HG02852 (cell line): Measurements from ENCODE around the gene FAAP20.

Source experiments
- ATAC-seq: cut with Tn5 transposase; IDR thresholded peaks from one replicate; pipeline ENCODE4 v1.9.1; 2021; ENCODE audit warnings: mild to moderate bottlenecking, moderate library complexity; ENCODE audit not compliant: unreplicated experiment

The FAAP20 gene

DNA sequence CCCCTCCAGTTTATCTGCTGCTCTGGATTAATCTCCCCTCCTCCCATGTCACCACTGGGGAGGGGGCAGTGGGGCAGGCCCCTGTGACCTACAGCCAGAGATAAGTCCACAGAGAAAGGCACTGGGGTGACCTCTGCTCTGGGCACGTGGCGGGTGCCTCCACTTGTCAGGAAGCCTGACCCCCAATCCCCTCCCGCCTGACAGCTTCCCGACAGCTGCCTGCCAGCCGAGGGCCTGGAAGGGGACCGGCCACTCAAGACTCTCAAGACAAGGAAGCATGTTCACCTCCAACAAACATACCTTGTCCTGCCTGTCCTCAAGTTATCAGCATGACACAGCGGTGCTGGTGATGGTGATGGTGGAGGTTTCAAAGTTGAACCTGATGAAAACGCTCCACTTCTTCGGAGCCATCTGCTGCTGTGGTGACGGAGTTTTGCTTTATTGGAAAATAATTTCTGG lies 3.2 kb upstream of the FAAP20 start:
- ATAC-seq, result no peak

DNA sequence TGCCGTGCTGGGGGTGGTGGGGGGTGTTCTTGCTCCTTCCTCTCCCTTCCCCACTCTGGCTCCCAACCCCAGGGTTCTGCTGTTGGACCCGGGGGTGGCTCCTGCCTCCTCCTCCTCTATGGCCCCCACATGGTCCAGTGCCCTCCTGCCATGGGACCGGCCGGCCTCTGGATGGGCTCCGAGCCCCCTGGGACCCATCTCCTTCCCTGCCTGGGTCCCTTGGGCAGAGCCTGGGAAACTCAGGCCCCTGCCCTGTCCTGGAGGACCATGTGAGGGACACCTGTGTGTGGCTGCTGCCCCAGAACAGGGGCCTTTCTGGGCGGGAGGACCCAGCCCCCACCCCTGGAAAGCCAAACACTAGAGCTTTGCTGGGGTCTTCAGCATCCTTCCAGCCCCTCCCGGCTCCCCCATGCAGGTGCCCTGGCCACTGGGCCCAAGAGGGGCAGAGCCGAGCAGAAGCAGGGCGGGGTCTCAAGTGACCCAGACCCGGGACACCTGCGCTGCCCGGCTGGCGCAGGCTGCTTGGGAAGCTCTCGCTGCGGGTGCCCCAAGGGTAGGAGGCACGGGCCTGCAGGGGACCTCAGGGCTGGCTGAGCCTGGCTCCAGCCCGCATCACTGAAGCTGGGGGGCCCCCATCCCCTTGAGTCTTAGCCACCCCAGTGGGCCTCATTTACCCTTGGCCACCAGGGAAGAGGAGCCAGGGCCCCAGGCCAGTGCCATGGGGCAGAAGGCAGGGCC lies 2.5 kb upstream of the FAAP20 start:
- no peak for ATAC-seq

DNA sequence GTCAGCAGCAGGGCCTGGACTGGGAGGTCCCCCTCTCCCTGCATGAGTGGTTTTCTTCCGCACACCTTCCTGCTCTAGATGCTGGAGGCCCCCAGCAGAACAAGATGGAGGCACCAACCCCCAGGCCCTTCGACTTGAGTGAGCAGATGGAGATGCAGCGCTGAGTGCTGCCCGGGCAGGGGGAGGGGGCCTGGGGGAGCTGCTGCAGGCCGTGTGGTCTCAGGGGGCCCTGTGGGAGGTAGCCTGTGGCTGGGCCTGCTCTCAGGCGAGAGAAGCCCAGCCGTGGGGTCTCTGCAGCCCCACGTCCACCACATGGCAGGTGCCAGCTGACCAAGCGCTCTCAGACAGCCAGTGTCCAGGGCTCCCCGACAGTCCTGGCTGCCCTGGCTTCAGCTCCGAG lies 1.2 kb upstream of the FAAP20 start:
- no peak for ATAC-seq

DNA sequence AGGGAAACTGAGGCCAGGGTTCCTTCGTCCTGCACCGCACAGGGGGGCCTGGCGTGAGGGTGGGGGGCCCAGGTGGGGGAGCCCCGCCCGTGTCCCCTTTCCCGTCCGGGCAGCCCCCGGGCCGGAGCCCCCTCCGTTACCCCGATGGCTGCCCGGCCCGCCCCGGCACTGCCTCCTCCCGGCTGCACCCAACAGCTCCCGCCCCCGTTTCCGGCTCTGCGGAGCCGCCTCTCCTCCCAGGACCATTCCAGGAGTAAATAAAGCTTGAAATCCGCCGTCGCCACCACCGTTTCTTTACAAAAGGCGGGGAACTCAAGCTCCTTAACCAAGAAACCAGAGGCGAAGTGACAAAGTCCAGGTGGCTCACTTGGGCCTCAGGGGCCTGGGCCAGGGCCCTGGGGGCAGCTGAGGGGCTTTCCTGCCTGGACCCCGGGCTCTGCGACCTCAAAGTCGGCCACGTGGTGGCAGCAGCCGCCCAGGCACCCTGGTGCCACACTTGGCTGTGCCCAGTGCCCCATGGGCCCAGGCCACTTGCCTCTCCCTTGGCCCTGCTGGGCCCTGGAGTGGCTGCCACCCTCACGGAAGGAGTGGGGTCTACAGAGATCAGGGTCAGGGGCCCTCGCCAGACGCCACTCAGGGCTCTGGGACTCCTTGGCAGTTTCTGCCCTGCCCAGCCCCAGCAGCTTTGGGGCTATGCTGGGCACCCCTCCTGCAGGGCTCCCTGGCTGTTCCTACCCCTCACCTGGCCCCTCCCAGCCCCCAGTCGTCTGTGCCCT lies 514 bp upstream of the FAAP20 start:
- ATAC-seq, result peak; percentile 65

DNA sequence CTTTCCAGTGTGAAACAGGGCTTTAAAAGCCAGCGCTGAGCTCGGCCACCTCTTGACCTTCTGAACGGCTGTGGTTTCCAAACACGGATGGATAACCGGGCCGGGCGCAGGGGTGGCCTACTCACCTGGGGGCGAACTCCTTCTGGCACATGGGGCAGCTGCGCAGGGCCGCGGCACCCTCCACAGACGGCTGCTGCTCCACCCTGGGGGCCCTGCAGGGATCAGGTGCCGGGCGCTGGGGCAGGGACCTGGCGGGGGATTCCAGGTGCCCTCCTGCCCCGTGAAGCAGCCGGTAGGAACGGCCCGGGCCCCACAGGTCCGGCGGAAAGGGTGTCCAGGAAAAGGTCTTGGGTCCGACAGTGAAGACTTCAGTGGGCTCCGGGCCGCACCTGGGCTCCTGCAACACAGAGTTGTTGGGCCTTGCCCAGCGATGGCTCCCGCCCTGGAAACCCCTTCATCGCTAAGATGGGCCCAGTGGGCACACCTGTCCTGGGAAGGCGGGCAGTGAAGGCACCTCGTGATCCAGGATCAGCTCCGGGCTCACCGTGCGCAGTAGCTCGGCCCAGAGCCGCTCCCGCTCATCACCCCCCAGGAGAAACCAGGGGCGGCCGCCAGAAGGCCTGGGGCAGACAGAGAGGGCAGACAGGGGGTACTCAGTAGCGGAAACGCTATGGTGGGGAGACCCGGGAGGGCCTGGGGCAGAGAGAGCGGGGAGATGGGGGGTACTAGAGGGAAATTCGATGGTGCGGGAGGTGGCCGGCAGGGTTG lies 874 bp downstream of the FAAP20 start:
- ATAC-seq, result no peak

DNA sequence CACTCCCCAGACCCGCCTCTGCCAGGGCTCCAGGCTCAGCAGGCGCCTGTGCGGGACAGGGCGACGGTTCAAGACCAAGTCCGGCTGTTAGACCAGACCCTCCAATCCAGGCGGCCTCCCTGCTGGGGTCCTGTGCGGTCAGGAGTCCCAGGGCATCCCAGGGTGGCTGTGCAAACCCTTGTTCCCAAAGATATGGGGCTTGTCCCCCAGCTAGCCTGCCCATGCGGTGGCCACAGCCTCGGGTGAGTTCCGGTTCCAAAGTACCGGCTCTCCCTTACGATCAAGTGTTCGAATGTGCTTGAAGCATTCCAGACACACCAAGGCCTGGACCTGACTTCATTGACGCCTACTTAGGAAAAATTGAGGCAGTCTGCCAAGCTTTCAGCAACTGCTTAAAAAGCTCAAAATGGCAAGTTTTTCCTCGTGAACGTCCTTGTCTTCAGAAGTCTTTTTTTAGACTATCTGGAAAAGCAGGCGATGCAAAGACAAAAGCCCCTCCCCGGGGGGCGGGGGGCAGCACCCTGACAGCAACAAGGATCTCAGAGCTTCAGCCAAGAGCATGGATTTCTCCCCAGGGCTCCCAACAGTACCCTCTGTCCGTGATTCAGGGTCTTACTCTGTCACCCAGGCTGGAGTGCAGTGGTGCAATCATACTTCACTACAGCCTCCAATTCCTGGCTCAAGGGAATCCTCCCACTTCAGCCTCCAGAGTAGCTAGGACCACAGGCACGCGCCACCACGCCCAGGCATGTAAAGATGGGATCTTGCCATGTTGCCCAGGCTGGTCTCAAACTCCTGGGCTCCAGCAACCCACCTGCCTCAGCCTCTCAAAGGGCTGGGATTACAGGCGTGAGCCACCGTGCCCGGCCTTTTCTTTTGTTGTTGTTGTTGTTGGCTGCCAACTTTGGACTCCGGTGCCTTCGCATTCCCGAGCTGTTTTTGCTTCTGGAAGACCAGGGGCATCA lies 2.3 kb downstream of the FAAP20 start:
- ATAC-seq, result no peak

DNA sequence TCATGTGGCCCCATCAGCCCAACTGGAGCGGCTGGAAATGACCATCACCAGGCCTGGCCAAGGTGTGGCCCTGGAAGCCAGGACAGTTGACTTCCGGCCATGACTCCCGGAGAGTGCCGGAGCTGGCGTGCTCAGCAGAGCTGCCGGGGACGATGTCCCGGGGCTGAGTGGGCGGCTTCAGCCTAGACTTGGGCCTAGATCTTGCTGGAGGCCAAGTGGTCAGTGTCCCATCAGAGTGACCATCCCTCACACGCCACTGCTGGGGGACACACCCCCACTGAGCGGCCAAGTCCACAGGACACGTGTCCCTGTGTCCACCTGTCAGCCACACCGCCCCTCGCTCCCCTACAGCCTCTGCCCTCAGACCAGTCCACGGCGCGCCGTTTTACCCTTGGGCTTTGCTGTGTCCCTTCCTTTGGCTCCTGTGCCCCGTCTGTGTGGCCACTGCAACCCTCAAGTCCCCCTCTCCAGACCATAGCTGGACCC lies 4.0 kb downstream of the FAAP20 start:
- ATAC-seq, result no peak

DNA sequence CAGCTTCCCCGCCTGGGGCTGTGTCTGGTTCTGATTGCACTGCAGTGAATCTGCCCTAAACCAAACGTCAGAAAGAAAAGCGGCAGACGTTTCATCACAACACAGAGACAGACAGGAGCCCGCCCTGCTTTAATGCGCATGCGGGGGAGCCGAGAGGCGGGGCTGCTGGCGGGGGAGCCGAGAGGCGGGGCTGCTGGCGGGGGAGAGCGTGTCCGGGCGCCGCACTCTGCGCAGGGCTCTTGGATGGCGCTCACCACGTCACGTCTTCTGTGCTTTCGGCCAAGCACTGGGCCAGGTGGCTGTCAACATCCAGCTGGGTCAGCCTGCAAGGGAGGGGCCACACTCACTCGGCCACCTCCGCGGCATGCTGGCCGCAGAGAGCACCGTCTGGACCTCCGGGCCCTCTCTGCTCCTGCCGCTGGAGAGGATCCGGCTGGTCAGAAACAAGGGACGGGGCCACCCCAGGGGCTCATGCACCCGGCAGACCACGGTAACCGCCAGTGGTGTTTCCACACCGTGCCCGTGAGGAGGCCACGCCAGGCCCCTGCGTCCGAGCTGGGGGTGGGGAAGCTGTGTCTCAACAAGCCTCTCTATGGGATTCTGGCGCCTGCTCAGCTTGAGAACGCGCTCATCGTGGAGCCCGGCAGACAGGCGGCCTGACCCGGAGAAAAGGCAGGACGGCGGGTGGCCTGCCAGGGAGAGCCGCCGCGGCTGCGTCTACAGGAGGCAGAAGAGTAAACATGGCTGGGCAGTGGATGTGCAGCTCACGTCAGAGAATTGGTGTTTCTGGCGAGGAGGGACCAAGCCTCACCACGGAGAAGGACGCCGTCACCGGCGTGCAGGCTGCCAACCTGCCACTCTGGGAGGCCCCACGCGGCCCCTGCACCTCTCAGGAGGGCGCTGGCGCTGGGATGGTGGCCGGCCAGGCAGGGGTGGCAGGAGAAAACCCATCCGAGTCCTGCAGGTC lies 4.8 kb downstream of the FAAP20 start:
- ATAC-seq, result peak; percentile 66

DNA sequence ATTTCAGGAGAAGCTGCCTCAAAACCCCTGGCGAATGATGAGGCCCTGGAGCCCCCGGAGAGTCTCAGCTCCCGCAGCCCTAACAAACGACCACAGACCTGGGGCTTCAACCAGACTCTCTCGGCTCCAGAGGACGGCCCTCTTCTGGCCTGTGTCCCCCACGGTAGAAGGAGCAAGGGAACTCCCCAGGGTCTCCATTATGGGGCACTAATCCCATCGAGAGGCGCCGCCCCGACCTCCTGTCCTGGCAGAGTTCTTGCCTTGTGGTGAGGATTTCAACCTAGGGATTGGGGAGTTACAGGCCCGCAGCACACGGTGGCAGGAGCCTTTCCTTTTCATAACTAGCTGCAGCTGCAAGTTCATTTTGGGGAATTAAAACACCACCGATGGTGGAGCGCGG lies 6.2 kb downstream of the FAAP20 start:
- ATAC-seq, result no peak

DNA sequence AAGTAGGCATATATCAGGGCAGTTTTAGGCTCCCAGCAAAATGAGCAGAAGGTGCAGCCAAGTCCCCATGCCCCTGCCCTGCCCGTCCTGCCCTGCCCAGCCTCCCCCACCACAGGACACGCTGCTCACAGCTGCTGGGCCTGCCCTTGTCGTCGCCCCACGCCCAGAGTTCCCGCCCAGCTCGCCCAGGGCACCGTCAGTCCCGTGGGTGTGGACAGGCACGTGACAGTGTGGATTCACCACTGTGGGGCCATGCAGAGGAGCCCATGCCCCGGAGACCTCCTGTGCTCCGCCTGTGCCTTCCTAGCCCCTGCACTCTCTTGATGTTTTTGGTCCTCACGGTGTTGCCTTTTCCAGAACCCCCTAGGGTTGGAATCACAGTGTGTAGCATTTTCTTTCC lies 7.0 kb downstream of the FAAP20 start:
- no peak for ATAC-seq

DNA sequence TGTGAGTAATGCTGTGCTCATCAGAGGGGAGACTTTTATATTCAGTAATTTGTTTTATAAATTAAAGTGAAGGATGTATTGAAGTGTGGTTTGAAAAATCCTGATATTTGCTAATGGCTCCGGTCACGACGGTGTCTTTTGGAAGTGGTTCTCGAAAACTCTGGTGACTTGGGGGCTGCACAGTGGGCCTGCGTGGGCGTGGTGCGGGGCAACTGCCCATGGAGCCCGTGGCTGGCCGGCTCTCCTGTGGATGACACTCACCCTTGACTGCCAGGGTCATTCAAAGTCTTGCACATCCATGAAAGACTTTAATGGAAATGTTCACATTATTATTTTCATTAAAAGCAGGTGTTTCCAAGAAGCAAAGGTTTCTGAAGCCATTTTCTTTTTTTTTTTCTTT lies 7.7 kb downstream of the FAAP20 start:
- ATAC-seq, result no peak

DNA sequence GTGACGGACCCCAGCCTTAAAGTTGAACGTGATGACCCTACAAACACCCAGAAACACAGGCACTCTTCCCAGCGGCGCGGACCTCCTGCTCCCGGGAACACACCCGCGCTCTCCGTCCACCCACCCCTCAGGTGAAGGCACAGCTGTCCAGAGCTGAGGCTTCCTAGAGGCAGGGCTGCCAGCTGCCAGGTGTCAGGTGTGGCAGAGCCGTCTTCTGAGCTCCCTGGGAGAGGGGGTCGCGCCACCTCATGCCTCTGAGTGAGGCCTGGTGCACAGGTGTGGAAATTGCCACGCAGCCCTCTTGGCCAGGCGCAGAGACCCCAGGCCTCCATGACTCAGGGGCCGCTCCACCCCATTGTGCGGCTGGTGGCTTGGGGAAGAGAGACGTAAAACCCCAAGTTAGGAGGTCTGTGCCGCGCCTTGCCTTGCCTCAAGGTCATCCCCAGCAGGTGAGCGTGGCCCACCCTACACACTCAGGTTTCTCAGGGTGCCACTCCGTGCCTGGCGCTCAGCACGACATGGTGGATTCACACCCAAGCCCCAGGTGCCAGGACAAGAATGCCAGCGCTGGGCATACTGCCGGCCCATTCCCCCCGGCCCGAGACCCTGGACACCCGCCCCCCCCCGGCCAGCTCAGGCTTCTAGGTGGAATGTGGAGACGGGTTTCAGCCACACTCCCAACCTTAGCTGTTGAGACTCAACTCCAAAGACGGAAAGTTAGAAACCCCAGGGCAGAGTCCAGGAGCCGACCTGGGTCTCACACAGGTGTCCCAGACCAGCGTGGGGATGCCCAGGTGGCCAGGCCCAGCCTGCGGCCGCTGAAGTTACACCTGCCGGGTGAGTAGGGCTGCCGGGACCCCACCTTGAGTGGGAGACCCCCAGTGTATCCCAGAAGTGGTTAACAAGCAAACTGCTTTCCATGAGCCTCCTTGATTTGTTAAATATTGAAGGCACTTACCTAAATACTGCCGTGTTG lies 8.4 kb downstream of the FAAP20 start:
- ATAC-seq, result no peak

DNA sequence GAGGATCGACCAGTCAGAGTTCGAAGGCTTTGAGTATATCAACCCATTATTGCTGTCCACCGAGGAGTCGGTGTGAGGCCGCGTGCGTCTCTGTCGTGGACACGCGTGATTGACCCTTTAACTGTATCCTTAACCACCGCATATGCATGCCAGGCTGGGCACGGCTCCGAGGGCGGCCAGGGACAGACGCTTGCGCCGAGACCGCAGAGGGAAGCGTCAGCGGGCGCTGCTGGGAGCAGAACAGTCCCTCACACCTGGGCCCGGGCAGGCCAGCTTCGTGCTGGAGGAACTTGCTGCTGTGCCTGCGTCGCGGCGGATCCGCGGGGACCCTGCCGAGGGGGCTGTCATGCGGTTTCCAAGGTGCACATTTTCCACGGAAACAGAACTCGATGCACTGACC lies 9.6 kb downstream of the FAAP20 start:
- no peak for ATAC-seq

DNA sequence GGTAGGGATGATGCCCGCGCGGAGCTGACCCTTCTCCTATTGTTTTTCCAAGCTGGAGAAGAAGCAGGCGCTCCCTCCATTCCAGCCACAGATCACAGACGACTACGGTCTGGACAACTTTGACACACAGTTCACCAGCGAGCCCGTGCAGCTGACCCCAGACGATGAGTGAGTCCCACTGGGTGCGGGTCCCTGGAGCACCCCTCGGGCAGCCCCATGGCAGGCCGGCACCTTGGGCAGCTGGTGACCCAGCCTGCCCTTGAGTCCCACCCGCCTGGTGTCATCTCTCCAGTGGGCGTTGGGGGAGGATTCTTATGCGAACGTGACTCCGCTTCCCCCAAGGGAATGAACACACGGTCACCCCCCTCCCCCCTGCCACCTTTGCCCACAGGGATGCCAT lies 10.0 kb downstream of the FAAP20 start:
- ATAC-seq, result no peak

DNA sequence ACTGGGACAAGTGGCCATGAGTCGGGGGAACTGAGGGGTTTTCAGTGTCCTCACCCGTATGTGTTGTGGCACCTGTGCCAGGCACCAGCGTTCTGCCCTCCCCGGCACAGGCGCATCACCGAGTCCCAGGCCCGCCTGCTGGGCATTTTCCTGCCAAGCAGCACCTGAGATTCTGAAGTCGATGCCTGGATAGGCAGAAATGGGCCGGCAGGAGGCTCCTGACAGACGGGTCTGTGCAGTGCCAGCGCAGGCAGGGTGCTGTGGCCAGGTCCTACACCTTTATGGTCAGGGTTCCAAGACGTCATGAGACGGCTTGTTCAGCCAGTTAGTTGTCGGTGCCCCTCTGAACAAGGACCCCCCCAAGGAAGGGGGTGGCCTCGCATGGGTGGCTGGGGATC lies 10.6 kb downstream of the FAAP20 start:
- ATAC-seq, result no peak

DNA sequence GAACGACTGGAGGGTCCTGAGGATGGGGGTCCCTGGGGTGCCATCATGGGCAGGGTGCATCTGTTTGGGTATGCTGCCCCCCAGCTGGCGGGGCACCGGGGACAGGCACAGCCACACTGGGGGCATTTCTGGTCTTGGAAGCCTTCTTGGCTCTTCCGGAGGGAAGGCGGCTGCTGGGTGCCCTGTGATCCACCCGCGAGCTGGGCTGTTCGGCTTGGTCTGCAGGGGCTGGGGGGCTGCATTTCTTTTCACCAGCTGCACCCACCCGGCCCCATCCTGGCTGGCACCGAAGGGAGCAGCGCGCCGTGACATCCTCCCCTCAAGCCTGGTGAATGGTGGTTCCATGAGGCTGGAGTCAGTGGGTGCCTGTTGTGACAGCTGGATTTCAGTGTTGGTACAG lies 12.2 kb downstream of the FAAP20 start:
- no peak for ATAC-seq

DNA sequence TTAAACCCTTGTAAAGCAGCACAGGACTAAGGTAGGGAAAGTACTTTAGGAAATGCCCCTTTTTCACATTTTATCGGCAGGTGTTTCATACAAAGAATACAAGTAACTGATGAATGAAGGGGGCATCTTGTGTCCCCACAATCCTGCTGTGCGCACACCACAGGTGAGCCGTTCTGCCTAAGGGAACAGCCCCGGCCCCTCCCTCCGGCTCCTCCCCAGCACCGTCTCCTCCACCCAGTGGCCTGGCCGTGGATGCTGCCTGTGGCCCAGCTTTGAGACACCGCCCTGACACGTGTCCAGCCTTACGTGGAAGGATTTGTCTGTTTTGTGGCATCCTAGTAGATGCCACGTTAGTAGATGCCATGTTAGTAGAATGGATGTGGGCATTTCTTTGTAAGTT lies 12.8 kb downstream of the FAAP20 start:
- no peak for ATAC-seq

DNA sequence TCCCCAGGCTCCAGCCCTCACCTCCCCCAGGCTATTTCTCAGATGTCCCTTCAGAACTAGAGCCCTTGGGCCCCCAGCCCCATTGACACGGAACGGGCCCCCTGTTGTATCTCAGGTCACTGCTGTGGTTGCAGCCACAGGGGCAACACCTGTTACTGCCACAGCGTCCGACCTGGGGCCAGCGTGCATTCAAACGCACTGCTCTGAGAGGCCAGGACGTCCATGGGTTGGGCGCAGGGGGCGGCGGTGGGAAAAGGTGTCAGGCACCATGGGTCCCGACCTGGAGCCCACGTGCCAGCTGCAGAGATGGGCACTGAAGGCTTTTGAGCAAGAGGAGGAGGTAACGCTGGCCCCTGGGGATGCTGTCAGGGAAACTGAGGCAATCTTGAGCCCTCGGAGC lies 13.3 kb downstream of the FAAP20 start:
- ATAC-seq, result no peak
